Glomerular visceral epithelial cell (primary cell): ENCODE measurements around the gene HEMGN.
A peak's percentile ranks its signal among the peaks of the same experiment; 100 is the strongest.
"Not testable (repeated sequence)": the region's sequence is repeated elsewhere in the genome, so short reads cannot be mapped to it uniquely, and the experiment has no call there.

Experiments
- DNase-seq: peaks from one replicate; pipeline ENCODE4 v3.0.0-alpha.2; 2016; ENCODE audit errors: extremely low spot score

The HEMGN gene

GRCh38 chr9:97963232-97963631, 25.3 kb upstream of the HEMGN start:
- DNase-seq, result no peak

DNA sequence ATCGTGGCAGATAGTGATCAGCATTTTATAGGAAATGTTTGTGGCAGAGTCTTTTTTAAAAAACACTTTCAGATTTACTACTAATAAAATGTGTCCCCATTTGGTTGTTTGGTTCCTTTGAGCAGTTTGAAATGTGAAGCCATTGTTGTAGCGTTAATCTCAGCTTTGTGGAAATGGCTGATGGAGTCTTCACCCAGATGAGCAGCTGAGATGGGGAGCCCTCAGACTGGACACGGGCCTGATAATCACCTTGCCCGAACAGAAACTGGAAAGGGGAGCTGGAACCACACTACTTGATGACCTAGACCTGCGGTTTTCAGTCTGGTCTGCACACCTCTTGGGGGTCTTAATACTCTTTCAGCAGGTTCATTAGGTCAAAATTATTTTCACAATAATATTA, 24.6 kb upstream of the HEMGN start:
- no peak for DNase-seq

- DNase-seq, result no peak
These were observed 24.2 kb upstream of the HEMGN start for GRCh38 chr9:97962136-97962535.

GRCh38 chr9:97961361-97961760, 23.4 kb upstream of the HEMGN start:
- no peak for DNase-seq

DNA sequence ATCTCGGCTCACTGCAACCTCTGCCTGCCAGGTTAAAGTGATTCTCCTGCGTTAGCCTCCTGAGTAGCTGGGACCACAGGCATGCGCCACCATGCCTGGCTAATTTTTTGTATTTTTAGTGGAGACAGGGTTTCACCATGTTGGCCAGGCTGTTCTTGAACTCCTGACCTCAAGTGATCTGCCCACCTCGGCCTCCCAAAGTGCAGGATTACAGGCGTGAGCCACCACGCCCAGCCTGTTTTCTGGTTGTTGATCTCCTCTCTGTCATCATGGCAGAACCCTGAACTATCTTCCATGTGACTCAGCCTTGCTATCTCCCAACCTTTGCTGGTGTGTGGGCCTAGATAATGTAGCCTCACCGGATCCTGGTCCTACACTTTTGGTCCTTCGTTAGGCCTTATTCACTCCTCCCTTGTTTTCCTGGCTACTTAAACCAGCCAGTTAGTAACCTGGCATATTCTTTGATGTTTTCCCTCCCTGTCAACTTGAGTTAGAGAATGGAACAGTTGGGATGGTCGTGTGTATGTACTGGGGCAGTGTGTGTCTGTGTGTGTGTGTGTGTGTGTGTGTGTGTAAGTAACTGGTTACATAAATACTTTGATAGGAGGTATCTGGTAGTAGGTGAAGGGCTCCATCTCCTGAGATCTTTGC, 22.8 kb upstream of the HEMGN start:
- DNase-seq, result not testable (repeated sequence)

- no peak for DNase-seq
These were observed 21.6 kb upstream of the HEMGN start for GRCh38 chr9:97959585-97959984.

DNA sequence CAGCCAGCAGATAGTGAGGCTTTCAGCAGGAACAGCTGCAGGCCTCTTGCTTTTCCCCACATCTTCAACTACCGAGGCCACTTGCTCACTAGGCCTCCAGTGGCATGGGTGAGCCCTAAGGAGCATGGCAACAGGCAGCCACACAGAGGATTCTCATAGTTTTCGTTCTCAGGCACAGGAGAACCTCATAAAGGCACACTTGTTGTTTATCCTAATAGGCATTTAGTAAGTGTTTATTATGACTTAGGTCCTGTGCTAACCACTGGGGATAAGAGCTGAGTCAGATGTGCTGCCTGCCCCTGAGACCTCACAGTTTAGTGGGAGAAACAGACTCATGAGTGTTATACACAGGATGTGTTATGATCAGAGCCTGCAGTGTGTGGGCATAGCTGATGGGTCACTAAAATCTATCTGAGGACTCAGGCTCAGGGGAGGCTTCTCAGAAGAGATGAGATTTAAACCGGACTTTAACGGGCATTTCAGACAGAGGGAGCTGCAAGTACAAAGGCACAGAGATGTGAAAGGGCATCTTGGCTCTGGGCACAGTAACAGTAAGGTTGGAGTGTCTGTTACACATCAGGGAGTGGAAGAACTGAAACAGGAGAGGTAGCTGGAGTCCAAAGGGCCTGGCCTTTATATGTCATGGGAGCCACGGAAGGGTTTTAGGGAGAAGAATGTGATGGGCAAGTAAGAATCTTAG, 21.0 kb upstream of the HEMGN start:
- no peak for DNase-seq

DNA sequence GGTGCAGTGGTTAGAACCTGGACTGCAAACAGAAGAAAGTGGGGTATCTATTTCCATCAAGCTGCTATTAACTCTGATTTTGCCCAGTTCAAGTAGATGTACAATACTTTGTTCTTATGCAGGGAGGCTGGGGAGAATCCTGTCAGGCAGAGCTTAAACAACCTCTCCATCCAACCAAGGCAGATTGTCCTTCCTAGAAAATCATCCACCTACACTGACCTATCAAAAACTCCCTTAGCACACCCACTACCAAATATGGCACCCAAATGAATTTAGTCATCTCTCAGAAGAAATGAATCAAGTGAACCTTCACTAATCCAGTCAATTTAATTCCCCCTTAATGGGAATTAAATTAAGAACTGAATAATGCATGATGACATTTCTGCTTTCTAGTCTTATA, 18.4 kb upstream of the HEMGN start:
- no peak for DNase-seq

DNA sequence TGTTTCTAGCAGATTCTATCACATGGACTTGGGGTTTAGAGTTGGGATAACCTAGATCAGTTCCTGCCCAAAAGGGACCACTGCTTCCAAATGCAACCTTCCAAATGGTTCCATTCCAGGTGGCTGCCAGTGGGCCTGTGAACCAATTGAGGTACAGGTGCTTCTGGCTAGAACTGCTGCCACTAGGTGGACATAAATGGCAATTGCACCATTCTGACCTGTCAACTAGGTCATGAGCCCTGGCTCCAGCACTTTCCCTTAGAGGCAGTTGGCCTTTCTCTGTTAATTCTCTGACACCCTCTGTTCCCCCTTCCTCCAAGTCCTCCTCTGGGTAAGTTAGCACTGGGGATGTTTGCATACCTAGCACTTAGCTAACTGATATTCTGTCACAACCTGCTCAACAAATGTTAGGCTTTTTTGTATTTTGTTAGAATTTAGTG, 16.6 kb upstream of the HEMGN start:
- DNase-seq, result peak; percentile 46

GRCh38 chr9:97950873-97951272, 12.9 kb upstream of the HEMGN start:
- not testable (repeated sequence) for DNase-seq

- not testable (repeated sequence) for DNase-seq
These were observed 9.1 kb upstream of the HEMGN start for GRCh38 chr9:97947094-97947493.

GRCh38 chr9:97945470-97945869, 7.5 kb upstream of the HEMGN start:
- DNase-seq, result not testable (repeated sequence)

DNA sequence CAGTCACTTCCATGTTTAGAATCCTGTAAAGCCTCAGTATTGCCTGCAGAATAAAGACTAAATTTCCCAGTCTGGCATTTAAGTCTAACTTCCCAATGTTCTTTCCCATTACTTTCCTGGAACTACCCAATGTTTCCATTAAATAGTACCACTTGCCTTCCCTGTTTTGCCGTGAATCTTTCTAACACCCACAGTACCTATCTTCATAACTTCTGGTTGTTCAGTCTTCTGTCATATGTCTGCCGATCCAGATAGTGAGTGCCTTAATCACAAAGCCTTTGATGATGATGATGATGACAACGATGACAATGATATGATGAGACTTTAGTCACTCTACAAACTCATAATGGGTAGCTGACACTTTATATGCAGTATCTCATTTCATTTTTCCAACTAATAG, 6.6 kb upstream of the HEMGN start:
- DNase-seq, result no peak

DNA sequence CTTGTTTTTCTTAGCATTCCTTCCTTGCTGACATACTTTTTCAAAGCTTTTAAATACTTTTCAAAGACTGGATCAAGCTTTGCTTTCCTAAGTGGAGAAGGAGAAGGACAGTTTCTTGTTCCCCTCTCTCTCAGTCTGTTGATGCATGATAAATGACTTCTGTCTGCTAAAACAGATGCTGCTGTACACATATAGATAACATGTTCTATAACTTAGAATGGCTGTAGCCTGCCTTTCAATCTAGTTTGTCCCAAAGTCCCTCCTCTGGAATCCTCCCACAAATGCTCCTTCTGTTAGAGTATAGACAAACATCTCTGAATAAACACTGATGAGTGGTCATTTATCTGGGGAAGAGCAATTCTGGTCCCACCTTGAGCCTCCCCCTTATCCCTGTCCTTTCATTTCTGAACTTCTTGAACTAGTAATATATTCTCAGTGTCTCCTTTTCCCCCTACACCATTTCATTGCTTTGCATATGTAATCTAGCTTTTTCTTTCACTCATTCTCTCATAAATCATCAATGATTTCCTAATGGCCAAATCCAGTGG, 5.4 kb upstream of the HEMGN start:
- DNase-seq, result no peak

DNA sequence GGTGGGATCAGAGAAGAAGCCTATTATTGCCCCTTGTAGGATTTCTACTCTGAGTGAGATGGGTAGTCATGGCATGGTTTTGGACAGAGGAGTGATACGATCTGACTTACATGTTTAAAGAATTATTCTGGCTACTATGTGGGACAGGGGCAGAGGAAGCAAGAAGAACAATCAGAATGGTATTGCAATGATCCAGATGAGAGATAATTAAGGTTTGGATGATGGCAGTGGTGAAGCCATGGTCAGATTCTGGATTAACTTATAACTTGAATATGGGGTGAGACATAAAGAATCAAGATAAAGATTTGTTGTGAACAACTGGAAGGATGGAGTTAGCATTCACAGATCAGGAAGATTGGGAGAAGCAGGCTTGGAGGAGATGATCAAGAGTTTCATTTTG, 3.4 kb upstream of the HEMGN start:
- DNase-seq, result no peak

GRCh38 chr9:97940741-97941140, 2.8 kb upstream of the HEMGN start:
- no peak for DNase-seq

GRCh38 chr9:97940233-97940632, 2.3 kb upstream of the HEMGN start:
- DNase-seq, result no peak

- no peak for DNase-seq
These were observed 974 bp downstream of the HEMGN start for GRCh38 chr9:97936998-97937397.

DNA sequence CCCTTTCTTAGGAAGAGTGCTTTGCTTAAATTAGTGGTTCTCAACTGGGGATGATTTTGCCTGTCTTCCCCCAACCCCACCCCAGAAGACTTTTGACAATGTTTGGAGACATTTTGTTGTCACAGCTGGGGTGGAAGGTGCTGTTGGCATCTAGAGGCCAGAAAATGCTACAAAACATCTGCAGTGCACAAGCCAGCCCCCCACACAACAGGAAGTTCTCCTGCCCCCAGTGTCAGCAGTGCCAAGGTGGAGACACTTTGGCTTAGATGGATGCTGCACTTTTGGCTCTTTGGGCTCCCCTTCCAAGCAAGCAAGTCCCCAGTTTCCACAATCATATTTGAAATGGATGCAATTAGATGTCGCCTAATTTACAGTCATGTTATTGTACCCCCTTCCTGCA, 2.7 kb downstream of the HEMGN start:
- no peak for DNase-seq

- DNase-seq, result no peak
These were observed 3.5 kb downstream of the HEMGN start for GRCh38 chr9:97934321-97935115.

GRCh38 chr9:97933297-97933998, 4.5 kb downstream of the HEMGN start:
- DNase-seq, result no peak

GRCh38 chr9:97930972-97931371, 7.0 kb downstream of the HEMGN start:
- DNase-seq, result no peak
